SU-DHL-6 (cell line): ENCODE data around the gene DCAF8.

Source experiments
- H2AFZ ChIP-seq: fragments of 200-600 bp; sonication (generic); 2 replicates; pipeline ENCODE4 v1.6.1; 2014; ENCODE audit warnings: low read depth, mild to moderate bottlenecking, moderate library complexity, mixed read lengths, antibody characterized with exemption, low read length; ENCODE audit not compliant: severe bottlenecking
- H3F3A ChIP-seq: fragments of 200-600 bp; shearing (Covaris generic); 2 replicates; pipeline ENCODE4 v1.6.0; 2016; ENCODE audit warnings: antibody characterized with exemption, mild to moderate bottlenecking; ENCODE audit not compliant: insufficient read depth
- H3K27ac ChIP-seq: fragments of 200-600 bp; sonication (generic); 2 replicates; pipeline ENCODE4 v1.5.1; 2016; ENCODE audit warnings: low read depth, mild to moderate bottlenecking, low read length, moderate library complexity, mixed read lengths
- H3K27me3 ChIP-seq: fragments of 200-600 bp; sonication (generic), shearing (Covaris generic); 2 replicates; pipeline ENCODE4 v1.6.0; 2014; ENCODE audit warnings: mild to moderate bottlenecking, low read length
- H3K36me3 ChIP-seq: fragments of 200-600 bp; sonication (generic); 2 replicates; pipeline ENCODE4 v1.6.1; 2014; ENCODE audit warnings: mild to moderate bottlenecking, low read length, mixed read lengths
- H3K4me2 ChIP-seq: fragments of 300-600, 200-600 bp; shearing (Covaris generic), sonication (generic); 2 replicates; pipeline ENCODE4 v1.6.0; 2014; ENCODE audit warnings: low read length, low read depth, mild to moderate bottlenecking; ENCODE audit not compliant: poor library complexity, severe bottlenecking
- H3K4me3 ChIP-seq: fragments of 200-600 bp; sonication (generic); 2 replicates; pipeline ENCODE4 v1.5.1; 2014; ENCODE audit warnings: antibody characterized with exemption, low read length, mild to moderate bottlenecking, mixed read lengths; ENCODE audit not compliant: insufficient read depth, poor library complexity, severe bottlenecking
- H3K79me2 ChIP-seq: fragments of 200-600 bp; sonication (generic); 2 replicates; pipeline ENCODE4 v1.6.1; 2014; ENCODE audit warnings: mild to moderate bottlenecking, low read length, moderate library complexity; ENCODE audit not compliant: insufficient read depth
- H3K9ac ChIP-seq: fragments of 200-600 bp; sonication (generic); 2 replicates; pipeline ENCODE4 v1.7.0; 2014; ENCODE audit warnings: mild to moderate bottlenecking, low read length
- H3K9me2 ChIP-seq: fragments of 200-600 bp; sonication (generic); replicated peaks from 2 replicates; pipeline ENCODE4 v1.6.1; 2014; ENCODE audit warnings: low read length; ENCODE audit not compliant: insufficient read depth
- H3K9me3 ChIP-seq: fragments of 200-600 bp; sonication (generic); 2 replicates; pipeline ENCODE4 v1.6.1; 2014; ENCODE audit warnings: low read length, mixed read lengths; ENCODE audit not compliant: insufficient read depth
- H4K20me1 ChIP-seq: fragments of 200-600 bp; sonication (generic); 2 replicates; pipeline ENCODE4 v1.6.1; 2014; ENCODE audit warnings: low read depth, mild to moderate bottlenecking, antibody characterized with exemption, low read length, moderate library complexity, mixed read lengths
- EZH2phosphoT487 ChIP-seq: fragments of 200-600 bp; sonication (generic), shearing (Covaris generic); conservative IDR thresholded peaks from 2 replicates; pipeline ENCODE4 v1.6.1; 2018; ENCODE audit warnings: mild to moderate bottlenecking, antibody characterized with exemption, low read length, moderate library complexity, mixed read lengths
- TF ChIP-seq, protein P1 (sequence below): fragments of 200-600 bp; sonication (generic); IDR thresholded peaks from one replicate; pipeline ENCODE4 v1.5.1; 2017; ENCODE audit warnings: antibody characterized with exemption, mild to moderate bottlenecking, low read length, moderate library complexity; ENCODE audit not compliant: insufficient read depth, poor library complexity, severe bottlenecking

Gene DCAF8

DNA sequence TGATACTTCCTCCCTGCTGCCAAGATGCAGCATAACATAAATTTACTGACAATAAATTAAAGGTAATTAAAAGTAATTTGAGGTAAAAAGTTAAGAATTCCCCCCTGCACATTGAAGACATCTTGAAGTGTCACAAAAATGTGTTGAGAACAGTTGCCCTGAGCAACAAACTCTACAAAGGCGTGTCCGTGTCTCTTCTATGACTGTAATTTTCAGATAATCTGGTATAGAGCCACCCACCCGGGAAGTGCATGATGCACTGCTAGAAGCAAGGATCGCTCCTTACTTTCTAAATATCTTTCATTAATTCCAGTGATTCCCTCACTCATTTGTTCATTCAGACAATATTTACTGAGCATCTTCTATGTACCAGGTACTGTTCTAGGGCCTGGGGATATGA is 83.0 kb downstream of the DCAF8 start:
- Histone ChIP-seq H2AFZ (no peak overlapping the region), H3K9me3 (no peaks in the 10 kb centered on the region), H3K27ac (no peak overlapping the region), H3K4me3 (no peak overlapping the region), H3K9ac (no peak overlapping the region), H3K79me2 (no peaks in the 10 kb centered on the region), H3F3A (no peaks in the 10 kb centered on the region), H3K9me2 (no peaks in the 10 kb centered on the region), H3K27me3 (no peaks in the 10 kb centered on the region), H3K36me3 (no peaks in the 10 kb centered on the region), H3K4me2 (no peak overlapping the region), H4K20me1 (no peaks in the 10 kb centered on the region)
- TF ChIP-seq, protein P1, sequence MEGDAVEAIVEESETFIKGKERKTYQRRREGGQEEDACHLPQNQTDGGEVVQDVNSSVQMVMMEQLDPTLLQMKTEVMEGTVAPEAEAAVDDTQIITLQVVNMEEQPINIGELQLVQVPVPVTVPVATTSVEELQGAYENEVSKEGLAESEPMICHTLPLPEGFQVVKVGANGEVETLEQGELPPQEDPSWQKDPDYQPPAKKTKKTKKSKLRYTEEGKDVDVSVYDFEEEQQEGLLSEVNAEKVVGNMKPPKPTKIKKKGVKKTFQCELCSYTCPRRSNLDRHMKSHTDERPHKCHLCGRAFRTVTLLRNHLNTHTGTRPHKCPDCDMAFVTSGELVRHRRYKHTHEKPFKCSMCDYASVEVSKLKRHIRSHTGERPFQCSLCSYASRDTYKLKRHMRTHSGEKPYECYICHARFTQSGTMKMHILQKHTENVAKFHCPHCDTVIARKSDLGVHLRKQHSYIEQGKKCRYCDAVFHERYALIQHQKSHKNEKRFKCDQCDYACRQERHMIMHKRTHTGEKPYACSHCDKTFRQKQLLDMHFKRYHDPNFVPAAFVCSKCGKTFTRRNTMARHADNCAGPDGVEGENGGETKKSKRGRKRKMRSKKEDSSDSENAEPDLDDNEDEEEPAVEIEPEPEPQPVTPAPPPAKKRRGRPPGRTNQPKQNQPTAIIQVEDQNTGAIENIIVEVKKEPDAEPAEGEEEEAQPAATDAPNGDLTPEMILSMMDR = no peak
- no peak for TF ChIP-seq EZH2phosphoT487

DNA sequence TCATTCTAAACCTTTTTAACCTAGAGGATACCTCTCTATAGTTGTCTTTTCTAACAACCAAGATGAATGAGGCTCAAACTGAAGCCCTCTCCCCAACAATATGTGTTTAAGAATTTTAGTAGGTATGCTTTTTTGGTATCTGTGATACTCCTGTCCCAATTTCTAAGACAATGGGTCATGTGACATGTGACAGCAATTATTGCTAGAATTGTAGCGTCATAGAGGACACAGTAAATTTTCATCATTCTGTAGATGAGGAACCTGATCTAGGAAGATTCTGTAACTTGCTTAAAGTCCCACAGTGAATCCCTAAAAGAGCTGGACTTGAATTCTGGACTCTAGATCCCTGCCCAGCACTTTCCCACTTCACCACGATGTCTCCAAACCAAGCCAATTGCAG is 83.6 kb downstream of the DCAF8 start:
- H3K9me3 ChIP-seq = no peaks in the 10 kb centered on the region
- no peak overlapping the region for H3K27ac ChIP-seq
- TF ChIP-seq, protein P1 = no peak
- no peak for TF ChIP-seq EZH2phosphoT487
- no peaks in the 10 kb centered on the region for H3K9me2 ChIP-seq
- no peaks in the 10 kb centered on the region for H3K27me3 ChIP-seq
- no peak overlapping the region for H2AFZ ChIP-seq
- no peaks in the 10 kb centered on the region for H3F3A ChIP-seq
- H3K36me3 ChIP-seq = no peaks in the 10 kb centered on the region
- no peaks in the 10 kb centered on the region for H4K20me1 ChIP-seq
- no peak overlapping the region for H3K4me3 ChIP-seq
- no peak overlapping the region for H3K9ac ChIP-seq
- no peak overlapping the region for H3K4me2 ChIP-seq
- no peaks in the 10 kb centered on the region for H3K79me2 ChIP-seq

DNA sequence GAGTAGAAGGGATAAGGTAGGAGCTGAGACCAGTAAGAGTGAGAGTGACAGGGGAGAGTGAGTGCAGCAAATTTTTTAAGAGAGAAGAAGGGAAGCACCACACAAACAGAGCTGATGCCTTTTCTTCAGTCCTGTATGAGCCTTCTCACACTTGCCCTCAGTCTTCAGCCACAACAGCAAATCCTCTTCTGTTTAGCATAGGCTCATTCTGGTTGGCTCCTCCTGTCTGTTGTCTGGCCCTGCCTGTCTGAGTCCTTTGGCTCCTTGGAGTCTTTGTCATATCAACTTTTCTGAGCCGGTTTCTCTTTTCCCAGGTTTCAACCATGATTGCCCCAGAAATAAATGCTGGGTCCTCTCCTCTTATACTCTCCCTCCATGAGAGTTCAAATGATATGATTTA is 84.7 kb downstream of the DCAF8 start:
- Histone ChIP-seq H3K4me3 (no peak overlapping the region), H3K9me2 (no peaks in the 10 kb centered on the region), H3F3A (no peaks in the 10 kb centered on the region), H3K27me3 (no peaks in the 10 kb centered on the region), H3K79me2 (no peaks in the 10 kb centered on the region), H3K4me2 (no peak overlapping the region), H3K27ac (no peak overlapping the region), H3K9me3 (no peaks in the 10 kb centered on the region), H3K9ac (no peak overlapping the region), H4K20me1 (no peaks in the 10 kb centered on the region), H2AFZ (no peak overlapping the region), H3K36me3 (no peaks in the 10 kb centered on the region)
- TF ChIP-seq, protein P1 = no peak
- TF ChIP-seq EZH2phosphoT487 = no peak

DNA sequence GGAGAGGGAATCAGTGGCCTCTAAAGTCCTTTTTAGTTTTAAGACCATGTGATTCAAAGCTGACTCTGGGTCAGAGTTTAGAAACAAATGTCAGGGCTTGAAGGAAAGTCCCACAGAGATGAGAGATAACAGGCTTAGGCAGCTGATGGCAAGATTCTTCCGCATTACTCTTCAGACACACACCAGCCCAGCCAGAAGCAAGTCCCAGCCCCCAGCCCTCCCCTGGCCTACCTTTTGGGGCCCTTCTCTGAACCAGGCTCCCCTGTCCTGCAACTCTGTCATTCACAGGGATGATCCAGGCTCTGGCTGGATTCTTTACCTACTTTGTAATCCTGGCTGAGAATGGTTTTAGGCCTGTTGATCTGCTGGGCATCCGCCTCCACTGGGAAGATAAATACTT is 85.1 kb downstream of the DCAF8 start:
- H3K9me3 ChIP-seq = no peaks in the 10 kb centered on the region
- no peak overlapping the region for H3K4me2 ChIP-seq
- no peaks in the 10 kb centered on the region for H3K27me3 ChIP-seq
- H3K27ac ChIP-seq = no peak overlapping the region
- H3F3A ChIP-seq = no peaks in the 10 kb centered on the region
- no peak overlapping the region for H3K9ac ChIP-seq
- H3K4me3 ChIP-seq = no peak overlapping the region
- no peaks in the 10 kb centered on the region for H3K36me3 ChIP-seq
- TF ChIP-seq, protein P1 = no peak
- no peak for TF ChIP-seq EZH2phosphoT487
- no peak overlapping the region for H2AFZ ChIP-seq
- H3K9me2 ChIP-seq = no peaks in the 10 kb centered on the region
- no peaks in the 10 kb centered on the region for H4K20me1 ChIP-seq
- no peaks in the 10 kb centered on the region for H3K79me2 ChIP-seq
